HG03354 (cell line): ENCODE measurements around the gene CLEC2D.
"Not testable (repeated sequence)": the region's sequence is repeated elsewhere in the genome, so short reads cannot be mapped to it uniquely, and the experiment has no call there.

Experiments
- ATAC-seq: cut with Tn5 transposase; IDR thresholded peaks from one replicate; pipeline ENCODE4 v1.9.1; 2021; ENCODE audit warnings: mild to moderate bottlenecking; ENCODE audit not compliant: unreplicated experiment, poor library complexity, severe bottlenecking

CLEC2D gene

GRCh38 chr12:9650151-9650576 lies 19.3 kb upstream of the CLEC2D start:
- no peak for ATAC-seq

- ATAC-seq = no peak
These were observed 18.2 kb upstream of the CLEC2D start for GRCh38 chr12:9651265-9651729.

GRCh38 chr12:9660046-9660445 lies 9.5 kb upstream of the CLEC2D start:
- no peak for ATAC-seq

GRCh38 chr12:9661720-9662119 lies 7.8 kb upstream of the CLEC2D start:
- no peak for ATAC-seq

- no peak for ATAC-seq
These were observed 7.0 kb upstream of the CLEC2D start for GRCh38 chr12:9662488-9662887.

GRCh38 chr12:9667403-9668160 lies 1.9 kb upstream of the CLEC2D start:
- ATAC-seq = peak; percentile 75

- no peak for ATAC-seq
These were observed 1.1 kb upstream of the CLEC2D start for GRCh38 chr12:9668161-9669018.

GRCh38 chr12:9669019-9669326 lies 540 bp upstream of the CLEC2D start:
- ATAC-seq = no peak

- ATAC-seq = not testable (repeated sequence)
These were observed 2.8 kb downstream of the CLEC2D start for GRCh38 chr12:9672340-9672739.

GRCh38 chr12:9673404-9674225 lies 4.1 kb downstream of the CLEC2D start:
- ATAC-seq = peak; percentile 41

- ATAC-seq = peak; percentile 32
These were observed 4.7 kb downstream of the CLEC2D start for GRCh38 chr12:9674226-9674590.

- not testable (repeated sequence) for ATAC-seq
These were observed 13.0 kb downstream of the CLEC2D start for GRCh38 chr12:9682508-9682907.

GRCh38 chr12:9682949-9683348 lies 13.4 kb downstream of the CLEC2D start:
- not testable (repeated sequence) for ATAC-seq

GRCh38 chr12:9685366-9685765 lies 15.9 kb downstream of the CLEC2D start:
- not testable (repeated sequence) for ATAC-seq

GRCh38 chr12:9685915-9686314 lies 16.4 kb downstream of the CLEC2D start:
- no peak for ATAC-seq

GRCh38 chr12:9687228-9687627 lies 17.7 kb downstream of the CLEC2D start:
- ATAC-seq = no peak

- ATAC-seq = no peak
These were observed 23.4 kb downstream of the CLEC2D start for GRCh38 chr12:9692909-9693308.

- no peak for ATAC-seq
These were observed 24.7 kb downstream of the CLEC2D start for GRCh38 chr12:9694241-9694640.

GRCh38 chr12:9695150-9695549 lies 25.6 kb downstream of the CLEC2D start:
- not testable (repeated sequence) for ATAC-seq

- ATAC-seq = not testable (repeated sequence)
These were observed 26.1 kb downstream of the CLEC2D start for GRCh38 chr12:9695661-9696060.
